ENCODE data around the gene EXD3. TPM values are rescaled to one million over a fixed set of nuclear protein-coding genes. Genes with fewer than 3 reads are reported as not detected.

Gene EXD3
- total RNA-seq, 2 experiments from 2014 or later = 20.8 to 27.0 TPM

DNA sequence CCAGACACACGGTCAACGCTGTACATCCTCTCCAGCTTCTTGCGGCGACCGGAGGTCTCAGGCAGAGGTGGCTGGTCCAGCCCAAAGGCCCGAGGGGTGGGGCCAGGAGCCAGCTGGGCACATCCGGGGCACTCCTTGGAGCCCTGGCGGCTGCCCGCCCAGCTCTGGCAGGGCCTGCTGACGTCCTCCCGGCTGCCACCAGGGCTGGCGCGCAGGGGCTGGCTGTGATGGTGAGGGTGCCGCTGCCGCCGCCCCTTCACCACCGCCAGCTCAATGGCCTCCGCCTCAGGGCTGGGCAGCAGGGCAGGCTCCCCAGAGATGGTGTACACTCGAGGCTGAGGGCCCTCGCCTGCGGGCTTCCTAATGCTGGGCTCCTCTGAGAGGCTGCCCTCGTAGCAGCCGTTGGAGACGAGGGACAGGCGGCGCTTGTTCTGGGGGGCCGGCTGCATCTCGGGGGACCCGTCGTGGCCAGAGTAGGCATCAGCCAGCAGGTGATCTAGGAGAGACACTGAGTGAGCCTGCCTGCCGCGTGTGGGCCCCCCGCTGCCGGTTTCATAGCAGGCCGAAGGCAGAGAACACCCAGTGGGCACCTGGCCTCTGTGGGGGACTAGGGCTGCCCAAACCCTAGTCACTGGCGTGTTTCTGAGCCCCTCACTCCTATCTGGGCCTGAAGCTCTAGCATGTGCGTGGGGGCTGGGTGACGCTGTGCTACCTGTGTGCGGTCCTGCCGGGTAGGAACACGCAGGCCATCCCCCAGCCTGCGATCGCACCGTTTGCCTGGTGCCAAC, 34.6 kb upstream of the EXD3 start:
- no peaks in the 10 kb centered on the region for H3K9me3 ChIP-seq (ENCODE audit: low read length)
- H4K20me1 ChIP-seq (ENCODE audit: insufficient read depth, low read length) = no peaks in the 10 kb centered on the region
- no peak for TF ChIP-seq EZH2phosphoT487 (IDR thresholded peaks at IDR 0.05; ENCODE audit: borderline replicate concordance, low read depth, low read length)
- TF ChIP-seq, protein P1, sequence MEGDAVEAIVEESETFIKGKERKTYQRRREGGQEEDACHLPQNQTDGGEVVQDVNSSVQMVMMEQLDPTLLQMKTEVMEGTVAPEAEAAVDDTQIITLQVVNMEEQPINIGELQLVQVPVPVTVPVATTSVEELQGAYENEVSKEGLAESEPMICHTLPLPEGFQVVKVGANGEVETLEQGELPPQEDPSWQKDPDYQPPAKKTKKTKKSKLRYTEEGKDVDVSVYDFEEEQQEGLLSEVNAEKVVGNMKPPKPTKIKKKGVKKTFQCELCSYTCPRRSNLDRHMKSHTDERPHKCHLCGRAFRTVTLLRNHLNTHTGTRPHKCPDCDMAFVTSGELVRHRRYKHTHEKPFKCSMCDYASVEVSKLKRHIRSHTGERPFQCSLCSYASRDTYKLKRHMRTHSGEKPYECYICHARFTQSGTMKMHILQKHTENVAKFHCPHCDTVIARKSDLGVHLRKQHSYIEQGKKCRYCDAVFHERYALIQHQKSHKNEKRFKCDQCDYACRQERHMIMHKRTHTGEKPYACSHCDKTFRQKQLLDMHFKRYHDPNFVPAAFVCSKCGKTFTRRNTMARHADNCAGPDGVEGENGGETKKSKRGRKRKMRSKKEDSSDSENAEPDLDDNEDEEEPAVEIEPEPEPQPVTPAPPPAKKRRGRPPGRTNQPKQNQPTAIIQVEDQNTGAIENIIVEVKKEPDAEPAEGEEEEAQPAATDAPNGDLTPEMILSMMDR (conservative IDR thresholded peaks at IDR 0.05; ENCODE audit: low read length) = no peak
- H3K9me2 ChIP-seq (ENCODE audit: insufficient read depth, low read length) = no peaks in the 10 kb centered on the region
- peaks cover 46% of the 10 kb centered on the region for H3K4me1 ChIP-seq (ENCODE audit: insufficient read depth, low read length, poor library complexity, severe bottlenecking)
- H3K79me2 ChIP-seq (ENCODE audit: insufficient read depth, low read depth, low read length) = no peaks in the 10 kb centered on the region
- no peak for DNase-seq (ENCODE audit: low spot score)
- ChIA-PET CTCF (ENCODE audit: unreplicated experiment) (no interaction called here), POLR2A (no interaction called here)
- peak overlapping the region; percentile 77 for H3K4me3 ChIP-seq (ENCODE audit: low read depth, low read length, poor library complexity, severe bottlenecking)
- H3K4me2 ChIP-seq (ENCODE audit: low read length) = peak overlapping the region; percentile 93; the same call in 1 of the 2 replicates
- H2AFZ ChIP-seq (ENCODE audit: low read length) = no peak overlapping the region
- no TSS peak for BruUV-seq (replicated peaks)
- intact Hi-C loops (cut with micrococcal nuclease; ENCODE audit: unreplicated experiment) = no loop called here
- no peak overlapping the region for H3K27ac ChIP-seq (ENCODE audit: low read depth, low read length, poor library complexity, severe bottlenecking)
- H3K36me3 ChIP-seq (ENCODE audit: insufficient read depth, low read length) = peaks cover 4% of the 10 kb centered on the region; the same call in 1 of the 2 replicates

DNA sequence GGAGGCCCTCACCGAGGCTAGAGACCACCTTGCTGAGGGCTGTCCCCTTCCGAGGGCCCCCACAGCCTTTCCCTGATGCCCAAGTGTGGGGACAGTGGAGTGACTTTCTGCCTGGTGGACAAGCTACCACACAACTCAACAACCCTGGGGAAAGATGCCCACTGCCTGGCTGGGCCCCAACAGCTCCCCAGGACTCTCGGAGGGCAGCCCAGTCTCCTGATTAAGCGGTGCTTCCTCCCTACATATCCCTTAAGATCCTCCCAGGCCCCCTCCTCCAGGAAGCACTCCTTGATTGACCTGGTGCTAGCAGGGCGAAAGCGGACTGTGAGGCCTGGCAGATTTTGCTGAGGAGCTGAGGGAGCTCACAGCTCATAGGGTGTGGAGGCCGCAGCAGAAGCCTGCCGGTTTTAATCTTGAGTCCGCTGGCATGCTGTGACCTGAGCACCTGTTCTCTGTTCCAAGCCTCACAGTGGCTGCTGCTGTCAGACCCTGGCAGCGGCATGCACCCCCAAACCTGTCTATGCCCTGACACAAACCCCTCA, 34.0 kb upstream of the EXD3 start:
- no peaks in the 10 kb centered on the region for H3K79me2 ChIP-seq (ENCODE audit: insufficient read depth, low read depth, low read length)
- TF ChIP-seq, protein P1 (conservative IDR thresholded peaks at IDR 0.05; ENCODE audit: low read length) = no peak
- no peak for TF ChIP-seq EZH2phosphoT487 (IDR thresholded peaks at IDR 0.05; ENCODE audit: borderline replicate concordance, low read depth, low read length)
- intact Hi-C loops (cut with micrococcal nuclease; ENCODE audit: unreplicated experiment) = no loop called here
- H3K9me3 ChIP-seq (ENCODE audit: low read length) = no peaks in the 10 kb centered on the region
- H3K4me2 ChIP-seq (ENCODE audit: low read length) = no peak overlapping the region
- H3K27ac ChIP-seq (ENCODE audit: low read depth, low read length, poor library complexity, severe bottlenecking) = no peak overlapping the region
- H3K4me1 ChIP-seq (ENCODE audit: insufficient read depth, low read length, poor library complexity, severe bottlenecking) = peaks cover 40% of the 10 kb centered on the region
- ChIA-PET POLR2A (no interaction called here), CTCF (ENCODE audit: unreplicated experiment) (no interaction called here)
- peaks cover 8% of the 10 kb centered on the region; the same call in 1 of the 2 replicates for H3K36me3 ChIP-seq (ENCODE audit: insufficient read depth, low read length)
- no peak overlapping the region for H2AFZ ChIP-seq (ENCODE audit: low read length)
- H3K9me2 ChIP-seq (ENCODE audit: insufficient read depth, low read length) = no peaks in the 10 kb centered on the region
- BruUV-seq (replicated peaks) = no TSS peak
- DNase-seq (ENCODE audit: low spot score) = no peak
- no peaks in the 10 kb centered on the region for H4K20me1 ChIP-seq (ENCODE audit: insufficient read depth, low read length)
- H3K4me3 ChIP-seq (ENCODE audit: low read depth, low read length, poor library complexity, severe bottlenecking) = no peak overlapping the region
